ENCODE data around the gene SNRPA. TPM values are rescaled to one million over a fixed set of nuclear protein-coding genes. Genes with fewer than 3 reads are reported as not detected.

The SNRPA gene
- total and polyA plus RNA-seq, 7 donors: 19.2 to 76.1 (median 52.3) TPM

DNA sequence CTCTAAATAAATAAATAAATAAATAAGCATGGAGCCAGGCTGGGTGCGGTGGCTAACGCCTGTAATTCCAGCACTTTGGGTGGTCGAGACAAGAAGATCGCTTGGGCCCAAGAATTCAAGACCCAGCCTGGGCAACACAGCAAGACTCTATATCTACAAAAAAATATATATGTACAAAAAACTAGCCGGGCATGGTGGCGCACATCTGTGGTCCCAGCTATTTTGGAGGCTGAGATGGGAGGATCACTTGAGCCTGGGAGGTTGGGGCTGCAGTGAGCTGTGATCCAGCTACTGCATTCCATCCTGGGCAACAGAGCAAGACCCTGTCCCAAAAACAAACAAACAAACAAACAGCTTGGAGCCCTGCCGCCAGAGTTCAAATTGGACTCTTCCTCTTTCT is 3.5 kb upstream of the SNRPA start:
- H3K27me3 ChIP-seq: no peaks in the 10 kb centered on the region
- H3K27ac ChIP-seq: no peak overlapping the region
- H3K9me3 ChIP-seq: no peaks in the 10 kb centered on the region
- TF ChIP-seq, protein P1, sequence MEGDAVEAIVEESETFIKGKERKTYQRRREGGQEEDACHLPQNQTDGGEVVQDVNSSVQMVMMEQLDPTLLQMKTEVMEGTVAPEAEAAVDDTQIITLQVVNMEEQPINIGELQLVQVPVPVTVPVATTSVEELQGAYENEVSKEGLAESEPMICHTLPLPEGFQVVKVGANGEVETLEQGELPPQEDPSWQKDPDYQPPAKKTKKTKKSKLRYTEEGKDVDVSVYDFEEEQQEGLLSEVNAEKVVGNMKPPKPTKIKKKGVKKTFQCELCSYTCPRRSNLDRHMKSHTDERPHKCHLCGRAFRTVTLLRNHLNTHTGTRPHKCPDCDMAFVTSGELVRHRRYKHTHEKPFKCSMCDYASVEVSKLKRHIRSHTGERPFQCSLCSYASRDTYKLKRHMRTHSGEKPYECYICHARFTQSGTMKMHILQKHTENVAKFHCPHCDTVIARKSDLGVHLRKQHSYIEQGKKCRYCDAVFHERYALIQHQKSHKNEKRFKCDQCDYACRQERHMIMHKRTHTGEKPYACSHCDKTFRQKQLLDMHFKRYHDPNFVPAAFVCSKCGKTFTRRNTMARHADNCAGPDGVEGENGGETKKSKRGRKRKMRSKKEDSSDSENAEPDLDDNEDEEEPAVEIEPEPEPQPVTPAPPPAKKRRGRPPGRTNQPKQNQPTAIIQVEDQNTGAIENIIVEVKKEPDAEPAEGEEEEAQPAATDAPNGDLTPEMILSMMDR (IDR thresholded peaks at IDR 0.05): no peak
- TF ChIP-seq POLR2AphosphoS5 (IDR thresholded peaks at IDR 0.05) (no peak), EP300 (IDR thresholded peaks at IDR 0.05) (no peak), POLR2A (IDR thresholded peaks at IDR 0.05) (no peak)
- no peak overlapping the region for H3K4me3 ChIP-seq
- WGBS, 2 donors: 96 to 97% methylated on average over 7 of the region's 7 CpGs
- DNase-seq: no peak
- intact Hi-C loops (cut with DNase I): no loop called here
- H3K36me3 ChIP-seq: peaks cover 0 to 3% (median 0%) of the 10 kb centered on the region in 4 donors
- peaks cover 0 to 32% (median 22%) of the 10 kb centered on the region in 4 donors for H3K4me1 ChIP-seq

DNA sequence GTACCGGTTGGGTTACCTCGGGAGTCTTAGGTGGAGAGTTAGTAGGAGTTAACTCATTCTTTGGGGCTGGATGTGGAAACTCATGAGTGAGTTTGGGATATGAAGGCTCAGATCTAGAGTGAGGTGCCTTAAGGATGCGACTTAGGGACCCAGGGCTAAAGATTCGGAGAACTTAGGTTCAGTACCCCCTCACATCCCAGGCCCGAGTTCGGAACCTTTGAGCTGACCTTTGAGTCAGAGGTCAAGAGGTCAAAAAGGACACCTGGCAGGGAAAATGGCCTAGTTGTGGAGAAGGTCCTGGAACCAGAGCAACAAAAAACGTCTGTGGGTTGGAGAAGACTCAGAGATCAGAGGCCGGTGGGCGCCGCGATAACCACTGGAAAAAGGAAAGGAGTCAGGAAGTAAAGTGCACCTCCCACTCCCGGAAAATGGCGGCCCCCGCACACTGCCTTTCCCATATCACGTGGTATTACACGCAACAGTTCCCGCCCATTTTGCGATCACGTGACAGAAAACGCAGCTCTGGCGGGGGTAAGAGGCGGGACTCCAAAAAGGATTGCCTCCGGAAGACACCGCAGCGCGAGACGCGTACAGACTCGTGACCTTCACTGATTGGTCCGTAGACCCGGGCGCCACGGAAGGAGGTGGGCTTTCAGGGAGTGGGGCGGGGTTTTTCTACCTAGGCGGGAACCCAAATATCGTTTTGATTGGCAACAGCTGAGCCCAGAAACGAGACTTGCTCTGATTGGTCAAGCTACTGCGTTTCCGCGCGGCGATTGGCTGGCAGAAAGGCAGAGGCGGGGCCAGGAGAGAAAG is 737 bp upstream of the SNRPA start, which contains the start of gene ACTMAP:
Gene ACTMAP, minus strand, starts transcription at position 420 of the 816 bp plus-strand sequence. CDS start 674 bp downstream, outside the sequence.
- intact Hi-C loops (cut with DNase I): loop anchor here (1.0 to 2.0 kb wide), 2 partner anchors 32 to 49 kb away; partner anchors contain the start of gene EGLN2
- Histone ChIP-seq H3K4me1 (peaks cover 0 to 57% (median 45%) of the 10 kb centered on the region in 4 donors), H3K4me3 (peak within 1 kb of the TSS; percentile 64 to 73 (median 71)), H3K36me3 (peaks cover 0 to under 1% (median 0%) of the 10 kb centered on the region in 4 donors), H3K27me3 (no peaks in the 10 kb centered on the region), H3K27ac (peak within 1 kb of the TSS; percentile 86 to 96 (median 94)), H3K9me3 (no peaks in the 10 kb centered on the region)
- DNase-seq: peak; percentile 100
- WGBS, 2 donors: 0 to 1% methylated on average over 43 of the region's 43 CpGs
- TF ChIP-seq EP300 (IDR thresholded peaks at IDR 0.05) (peak in 2 of 4 donors; percentile 8 to 78), POLR2A (IDR thresholded peaks at IDR 0.05) (peak; percentile 66 to 81), POLR2AphosphoS5 (IDR thresholded peaks at IDR 0.05) (peak; percentile 91 to 95 (median 92))
- TF ChIP-seq, protein P1 (IDR thresholded peaks at IDR 0.05): no peak

DNA sequence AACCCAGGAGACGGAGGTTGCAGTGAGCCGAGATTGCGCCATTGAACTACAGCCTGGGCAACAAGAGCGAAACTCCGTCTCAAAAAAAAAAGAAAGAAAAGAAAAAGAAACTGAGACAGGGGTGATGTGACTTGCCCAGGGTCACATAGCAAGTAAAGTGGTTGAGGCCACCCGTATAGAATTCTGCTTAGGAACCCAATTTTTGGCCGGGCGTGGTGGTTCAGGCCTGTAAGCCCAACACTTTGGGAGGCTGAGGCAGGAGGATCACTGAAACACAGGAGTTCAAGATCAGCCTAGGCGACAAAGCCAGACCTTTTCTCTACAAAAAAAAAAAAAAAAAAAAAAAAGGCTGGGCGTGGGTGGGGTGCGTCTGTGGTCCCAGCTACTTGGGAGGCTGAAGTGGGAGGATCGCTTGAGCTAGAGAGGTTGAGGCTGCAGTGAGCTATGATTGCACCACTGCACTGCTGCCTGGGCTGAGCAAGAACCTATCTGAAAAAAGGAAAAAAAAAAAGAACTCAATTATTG is 1.3 kb downstream of the SNRPA start:
- H3K4me3 ChIP-seq: peak overlapping the region; percentile 64 to 73 (median 71)
- no peaks in the 10 kb centered on the region for H3K9me3 ChIP-seq
- peak overlapping the region in 3 of 4 donors; percentile 86 to 96 (median 95) for H3K27ac ChIP-seq
- intact Hi-C loops (cut with DNase I): no loop called here
- peaks cover 0 to 9% (median 3%) of the 10 kb centered on the region in 4 donors for H3K36me3 ChIP-seq
- H3K27me3 ChIP-seq: no peaks in the 10 kb centered on the region
- 18 to 57% methylated on average over 12 of the region's 12 CpGs for WGBS, 2 donors
- no peak for DNase-seq
- H3K4me1 ChIP-seq: peaks cover 0 to 74% (median 56%) of the 10 kb centered on the region in 4 donors
- TF ChIP-seq EP300 (IDR thresholded peaks at IDR 0.05): no peak
- no peak for TF ChIP-seq POLR2AphosphoS5 (IDR thresholded peaks at IDR 0.05)
- no peak for TF ChIP-seq POLR2A (IDR thresholded peaks at IDR 0.05)
- TF ChIP-seq, protein P1 (IDR thresholded peaks at IDR 0.05): no peak

DNA sequence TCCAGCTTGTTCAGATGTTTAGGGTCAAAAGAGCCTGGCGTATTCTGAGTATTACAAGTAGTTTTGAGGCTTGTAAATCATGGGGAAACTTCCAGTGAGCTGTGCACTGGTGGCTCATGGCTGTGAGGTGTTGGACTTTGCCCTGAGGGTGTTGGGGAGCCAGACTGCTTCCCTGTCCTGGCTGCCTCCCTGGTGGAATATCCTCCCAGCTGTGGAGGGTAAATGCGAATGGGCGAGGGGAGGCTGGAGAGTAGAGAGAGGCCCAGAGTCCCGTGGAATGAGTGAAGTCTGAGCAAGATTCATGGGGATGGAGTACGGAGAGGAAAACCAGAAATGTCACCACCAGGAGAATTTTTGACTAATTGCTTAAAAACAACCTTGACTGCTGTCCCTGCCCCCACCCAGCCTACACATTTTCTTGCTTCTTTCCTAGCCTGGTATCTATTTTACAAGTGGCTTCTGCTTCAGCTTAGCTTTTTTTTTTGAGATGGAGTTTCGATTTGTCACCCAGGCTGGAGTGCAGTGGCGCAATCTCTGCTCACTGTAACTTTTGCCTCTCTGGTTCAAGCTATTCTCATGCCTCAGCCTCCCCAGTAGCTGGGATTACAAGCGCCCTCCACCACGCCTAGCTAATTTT is 3.7 kb downstream of the SNRPA start:
- H3K27me3 ChIP-seq: no peaks in the 10 kb centered on the region
- no peak overlapping the region for H3K4me3 ChIP-seq
- DNase-seq: no peak
- WGBS, 2 donors: 33 to 53% methylated on average over 9 of the region's 9 CpGs
- H3K36me3 ChIP-seq: peaks cover 14 to 34% (median 24%) of the 10 kb centered on the region in 4 donors
- TF ChIP-seq POLR2A (IDR thresholded peaks at IDR 0.05) (no peak), EP300 (IDR thresholded peaks at IDR 0.05) (no peak), POLR2AphosphoS5 (IDR thresholded peaks at IDR 0.05) (no peak)
- TF ChIP-seq, protein P1 (IDR thresholded peaks at IDR 0.05): no peak
- peak overlapping the region; percentile 5 to 35 (median 16) for H3K27ac ChIP-seq
- intact Hi-C loops (cut with DNase I): loop anchor here (2.0 kb wide), 1 partner anchor 20 kb away; the partner anchor contains the start of gene MIA
- no peaks in the 10 kb centered on the region for H3K9me3 ChIP-seq
- H3K4me1 ChIP-seq: peaks cover 0 to 56% (median 47%) of the 10 kb centered on the region in 4 donors
